ENCODE data around the gene NOL7.

GRCh38 chr6:13574571-13575376 lies 40.4 kb upstream of the NOL7 start, which contains the start of gene SIRT5:
- peak; percentile 59; the same call in 1 of the 2 replicates for TF ChIP-seq POLR2A (IDR thresholded peaks at IDR 0.05; ENCODE audit: low read depth, low read length)
- peak; percentile 60 for TF ChIP-seq POLR2AphosphoS5 (IDR thresholded peaks at IDR 0.05; ENCODE audit: low read depth, low read length)
- TF ChIP-seq TAF1 (IDR thresholded peaks at IDR 0.05; ENCODE audit: borderline replicate concordance, low read depth, low read length): peak; percentile 25

Measured in GM12892 (cell line).